WERI-Rb-1 (cell line): ENCODE results near the gene DOK7.
A peak's percentile ranks its signal among the peaks of the same experiment; 100 is the strongest.

Experiments used
- DNase-seq: peaks from one replicate; pipeline ENCODE4 v3.0.0-alpha.2; 2020
- H3K27ac ChIP-seq: fragments of 250-450 bp; sonication (Bioruptor Pico); 2 replicates; pipeline ENCODE4 v1.5.1; 2020; ENCODE audit warnings: mild to moderate bottlenecking, moderate library complexity
- H3K27me3 ChIP-seq: fragments of 250-450 bp; sonication (Bioruptor Pico); 2 replicates; pipeline ENCODE4 v1.5.1; 2021; ENCODE audit warnings: mild to moderate bottlenecking, low read depth, moderate library complexity; ENCODE audit not compliant: insufficient read depth, severe bottlenecking
- H3K36me3 ChIP-seq: fragments of 250-450 bp; sonication (Bioruptor Pico); 2 replicates; pipeline ENCODE4 v1.5.1; 2020; ENCODE audit warnings: mild to moderate bottlenecking, moderate library complexity
- H3K4me3 ChIP-seq: 2 replicates; pipeline ENCODE4 v1.5.1; 2011; ENCODE audit warnings: low read depth, mild to moderate bottlenecking, control low read depth, low read length
- H3K9me3 ChIP-seq: fragments of 250-450 bp; sonication (Bioruptor Pico); 2 replicates; pipeline ENCODE4 v1.5.1; 2021; ENCODE audit warnings: mild to moderate bottlenecking, moderate library complexity; ENCODE audit not compliant: severe bottlenecking
- CTCF ChIP-seq: IDR thresholded peaks from 2 replicates; pipeline ENCODE4 v1.5.1; 2011; ENCODE audit warnings: low read depth, mild to moderate bottlenecking, control low read depth, inconsistent platforms, low read length

The DOK7 gene, protein sequence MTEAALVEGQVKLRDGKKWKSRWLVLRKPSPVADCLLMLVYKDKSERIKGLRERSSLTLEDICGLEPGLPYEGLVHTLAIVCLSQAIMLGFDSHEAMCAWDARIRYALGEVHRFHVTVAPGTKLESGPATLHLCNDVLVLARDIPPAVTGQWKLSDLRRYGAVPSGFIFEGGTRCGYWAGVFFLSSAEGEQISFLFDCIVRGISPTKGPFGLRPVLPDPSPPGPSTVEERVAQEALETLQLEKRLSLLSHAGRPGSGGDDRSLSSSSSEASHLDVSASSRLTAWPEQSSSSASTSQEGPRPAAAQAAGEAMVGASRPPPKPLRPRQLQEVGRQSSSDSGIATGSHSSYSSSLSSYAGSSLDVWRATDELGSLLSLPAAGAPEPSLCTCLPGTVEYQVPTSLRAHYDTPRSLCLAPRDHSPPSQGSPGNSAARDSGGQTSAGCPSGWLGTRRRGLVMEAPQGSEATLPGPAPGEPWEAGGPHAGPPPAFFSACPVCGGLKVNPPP

DNA sequence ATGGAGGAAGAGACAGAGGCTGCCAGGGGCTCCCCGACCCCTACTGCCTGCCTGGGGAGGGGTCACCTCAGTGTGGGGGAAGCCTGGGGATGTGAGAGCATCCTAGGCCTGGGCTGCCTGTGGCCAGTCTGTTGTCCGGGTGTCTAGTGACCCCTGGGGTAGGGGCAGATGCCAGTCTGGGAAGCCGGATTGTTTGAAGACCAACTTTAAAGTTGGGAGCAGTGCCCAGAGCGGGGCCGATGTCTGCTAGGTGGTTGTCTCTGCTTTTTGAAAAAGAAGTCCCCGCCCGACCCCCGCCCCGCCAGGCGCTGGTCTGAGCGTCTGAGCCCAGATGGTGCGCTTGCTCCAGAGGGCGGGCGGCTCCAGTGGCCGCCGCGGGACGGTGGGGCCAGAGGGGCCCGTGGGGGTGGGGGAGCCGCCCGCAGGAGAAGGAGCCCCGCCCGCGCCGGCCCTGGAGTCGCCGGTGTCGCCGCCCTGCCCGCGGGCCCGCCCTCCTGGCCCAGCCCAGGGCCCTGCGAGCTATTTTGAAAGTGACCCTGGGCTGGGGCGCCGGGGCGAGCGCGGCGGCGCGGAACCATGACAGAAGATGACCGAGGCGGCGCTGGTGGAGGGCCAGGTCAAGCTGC lies at the start of gene DOK7:
DOK7 (plus strand) TSS at position 517 of the 626 bp plus-strand sequence; CDS start at position 587, 70 bp downstream.
- no peak for DNase-seq
- Histone ChIP-seq H3K9me3 (no peaks in the 10 kb centered on the region), H3K27me3 (no peaks in the 10 kb centered on the region), H3K27ac (no peak within 1 kb of the TSS), H3K4me3 (no peak within 1 kb of the TSS), H3K36me3 (no peaks in the 10 kb centered on the region)
- no peak for TF ChIP-seq CTCF

DNA sequence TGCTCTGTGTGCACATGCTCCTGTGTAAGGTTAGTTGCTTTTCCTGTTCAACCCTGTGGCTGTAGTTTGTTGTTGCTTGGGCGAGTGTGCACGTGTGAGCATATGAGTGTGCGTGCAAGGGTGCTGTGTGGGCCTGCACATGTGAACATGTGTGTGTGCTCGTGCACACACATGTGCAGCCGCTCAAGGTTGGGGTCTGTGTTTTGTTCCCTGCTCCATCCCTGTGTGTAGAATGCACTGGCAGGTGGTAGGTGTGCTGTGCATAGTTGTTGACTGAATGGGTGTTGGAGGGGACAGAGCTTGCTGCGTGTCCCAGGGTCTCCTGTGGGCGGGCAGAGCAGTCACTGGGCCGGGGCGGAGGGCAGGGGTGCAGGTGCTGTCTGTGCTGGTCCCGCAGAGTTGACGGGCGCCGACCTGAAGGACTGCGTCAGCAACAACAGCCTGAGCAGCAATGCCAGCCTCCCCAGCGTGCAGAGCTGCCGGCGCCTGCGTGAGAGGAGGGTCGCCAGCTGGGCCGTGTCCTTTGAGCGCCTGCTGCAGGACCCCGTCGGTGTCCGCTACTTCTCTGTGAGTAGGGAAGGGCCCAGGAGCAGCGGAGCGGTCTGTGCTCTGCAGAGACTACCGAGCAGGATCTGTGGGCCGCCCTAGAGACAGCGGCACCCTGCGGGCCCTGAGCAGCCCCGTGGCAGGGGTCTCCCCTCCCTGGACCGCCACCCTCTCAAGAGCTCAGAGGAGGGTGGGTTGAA lies 49.3 kb upstream of the DOK7 start:
- no peak for TF ChIP-seq CTCF
- Histone ChIP-seq H3K9me3 (no peaks in the 10 kb centered on the region), H3K36me3 (peaks cover 33% of the 10 kb centered on the region), H3K27me3 (no peaks in the 10 kb centered on the region), H3K27ac (no peak overlapping the region), H3K4me3 (no peak overlapping the region)
- peak; percentile 6 for DNase-seq

DNA sequence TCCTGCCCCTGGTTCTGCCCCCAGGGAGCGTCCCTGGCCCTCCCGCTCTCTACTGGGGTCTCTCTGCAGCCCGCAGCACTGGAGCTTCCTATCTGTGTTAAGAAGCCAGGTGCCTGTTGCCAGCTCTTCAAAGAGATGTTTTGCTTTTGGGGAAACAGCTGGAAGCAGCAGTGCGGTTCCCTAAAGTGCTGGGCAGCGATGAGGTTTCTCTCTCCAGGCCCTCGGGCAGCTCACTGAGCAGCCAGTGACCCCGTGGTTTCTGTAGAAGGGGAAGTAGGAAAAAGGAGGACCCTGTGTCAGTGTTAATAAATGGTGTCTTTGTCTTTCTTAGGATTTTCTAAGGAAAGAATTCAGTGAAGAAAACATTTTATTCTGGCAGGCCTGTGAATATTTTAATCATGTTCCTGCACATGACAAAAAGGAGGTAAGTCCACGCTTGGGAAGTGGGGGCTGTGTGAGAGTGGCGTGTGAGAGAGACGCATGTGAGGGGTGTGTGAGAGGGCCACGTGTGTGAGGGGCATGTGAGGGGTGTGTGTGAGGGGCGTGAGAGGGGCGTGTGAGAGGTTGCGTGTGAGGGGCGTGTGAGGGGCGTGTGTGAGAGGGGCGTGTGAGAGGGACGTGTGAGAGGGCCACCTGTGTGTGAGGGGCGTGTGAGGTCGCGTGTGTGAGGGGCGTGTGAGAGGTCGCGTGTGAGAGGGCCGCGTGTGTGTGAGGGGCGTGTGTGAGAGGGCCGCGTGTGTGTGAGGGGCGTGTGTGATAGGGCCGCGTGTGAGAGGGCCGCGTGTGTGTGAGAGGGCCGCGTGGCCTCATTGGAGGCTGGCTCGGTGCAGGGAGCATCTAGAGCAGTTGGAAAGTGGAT lies 48.5 kb upstream of the DOK7 start:
- H3K4me3 ChIP-seq: no peak overlapping the region
- no peak for TF ChIP-seq CTCF
- DNase-seq: peak; percentile 5
- H3K27ac ChIP-seq: no peak overlapping the region
- H3K27me3 ChIP-seq: no peaks in the 10 kb centered on the region
- no peaks in the 10 kb centered on the region for H3K9me3 ChIP-seq
- H3K36me3 ChIP-seq: peaks cover 33% of the 10 kb centered on the region

DNA sequence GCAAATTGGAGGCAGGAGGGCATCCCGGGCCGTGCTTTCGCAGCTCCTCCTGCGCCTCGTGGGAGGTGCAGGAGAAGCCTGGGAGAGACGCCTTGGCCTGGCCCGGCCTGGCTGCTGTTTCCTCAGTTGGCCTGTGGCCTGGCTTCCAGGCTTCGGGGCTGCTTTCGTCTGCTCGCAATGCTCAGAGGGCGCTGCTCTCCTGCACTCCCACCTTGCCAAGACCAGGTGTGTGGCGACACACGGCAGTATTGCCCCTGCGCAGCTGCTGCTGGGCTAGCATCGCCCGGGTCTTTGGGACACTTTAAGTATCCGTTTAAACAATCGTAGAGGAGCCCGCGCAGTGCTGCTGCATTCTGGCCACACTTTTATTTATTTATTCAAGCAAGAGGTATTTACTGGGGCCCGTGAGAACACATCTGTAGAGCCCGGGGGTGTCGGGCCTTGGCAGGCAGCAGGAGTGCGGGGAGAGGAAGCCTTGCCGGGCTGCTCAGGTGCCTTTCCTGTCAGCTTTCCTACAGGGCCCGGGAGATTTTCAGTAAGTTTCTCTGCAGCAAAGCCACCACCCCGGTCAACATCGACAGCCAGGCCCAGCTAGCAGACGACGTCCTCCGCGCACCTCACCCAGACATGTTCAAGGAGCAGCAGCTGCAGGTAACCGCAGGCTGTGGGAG lies 47.5 kb upstream of the DOK7 start:
- peak; percentile 7 for DNase-seq
- Histone ChIP-seq H3K27me3 (no peaks in the 10 kb centered on the region), H3K9me3 (no peaks in the 10 kb centered on the region), H3K4me3 (no peak overlapping the region), H3K36me3 (peaks cover 37% of the 10 kb centered on the region), H3K27ac (no peak overlapping the region)
- TF ChIP-seq CTCF: no peak

DNA sequence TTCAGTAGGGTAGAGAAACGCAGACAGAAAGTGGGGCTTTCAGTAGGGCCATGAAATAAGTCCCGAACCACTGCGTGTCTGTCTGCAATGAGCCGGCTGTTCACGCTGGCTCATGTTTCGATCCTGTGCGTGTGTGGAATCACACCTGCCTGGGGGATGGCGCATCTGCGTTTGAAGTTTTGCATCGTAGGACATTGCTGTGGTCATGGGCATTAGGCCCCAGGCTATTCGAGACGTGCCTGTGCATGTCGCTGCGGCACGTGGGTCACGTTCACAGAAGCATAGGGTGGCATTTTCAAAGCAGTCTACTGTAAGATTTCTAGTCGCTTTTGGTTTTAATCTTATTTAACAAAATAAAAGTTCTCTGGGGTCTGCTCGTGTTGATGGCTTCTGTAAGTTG lies 46.8 kb upstream of the DOK7 start:
- Histone ChIP-seq H3K27me3 (no peaks in the 10 kb centered on the region), H3K36me3 (peaks cover 37% of the 10 kb centered on the region), H3K4me3 (no peak overlapping the region), H3K9me3 (no peaks in the 10 kb centered on the region), H3K27ac (no peak overlapping the region)
- peak; percentile 1 for DNase-seq
- no peak for TF ChIP-seq CTCF
